Measurements from ENCODE around the gene C3orf20.

The C3orf20 gene

GRCh38 chr3:14810070-14810791, 135.3 kb downstream of the C3orf20 start:
- ATAC-seq: no peak
- TF ChIP-seq ZC3H10 (CRISPR knock-in tag; IDR thresholded peaks at IDR 0.05) (no peak), ZNF8 (CRISPR knock-in tag; IDR thresholded peaks at IDR 0.05) (no peak), OSR1 (CRISPR knock-in tag; IDR thresholded peaks at IDR 0.05) (no peak), ZFP3 (CRISPR knock-in tag; IDR thresholded peaks at IDR 0.05) (no peak), CSDC2 (CRISPR knock-in tag; IDR thresholded peaks at IDR 0.05) (no peak), PATZ1 (CRISPR knock-in tag; IDR thresholded peaks at IDR 0.05; ENCODE audit: borderline replicate concordance) (no peak), ZNF70 (CRISPR knock-in tag; IDR thresholded peaks at IDR 0.05) (no peak), ARNTL (CRISPR knock-in tag; IDR thresholded peaks at IDR 0.05; ENCODE audit: borderline replicate concordance, low read depth) (no peak), GLIS3 (CRISPR knock-in tag; IDR thresholded peaks at IDR 0.05) (no peak), TOX (CRISPR knock-in tag; IDR thresholded peaks at IDR 0.05; ENCODE audit: borderline replicate concordance) (no peak), PPARA (CRISPR knock-in tag; IDR thresholded peaks at IDR 0.05; ENCODE audit: borderline replicate concordance) (no peak), SNAI2 (CRISPR knock-in tag; IDR thresholded peaks at IDR 0.05) (no peak), ZNF565 (CRISPR knock-in tag; conservative IDR thresholded peaks at IDR 0.05; ENCODE audit: low read depth) (no peak), BACH2 (CRISPR knock-in tag; IDR thresholded peaks at IDR 0.05; ENCODE audit: borderline replicate concordance) (no peak), ISL1 (CRISPR knock-in tag; IDR thresholded peaks at IDR 0.05) (no peak)

- no peak for ATAC-seq
- no peak for TF ChIP-seq OSR1 (CRISPR knock-in tag; IDR thresholded peaks at IDR 0.05)
Measured at GRCh38 chr3:14810801-14811661, 136.1 kb downstream of the C3orf20 start.

GRCh38 chr3:14811684-14812083, 136.7 kb downstream of the C3orf20 start:
- no peak for ATAC-seq
- TF ChIP-seq BACH2 (CRISPR knock-in tag; IDR thresholded peaks at IDR 0.05; ENCODE audit: borderline replicate concordance): no peak
- no peak for TF ChIP-seq ZNF70 (CRISPR knock-in tag; IDR thresholded peaks at IDR 0.05)
- TF ChIP-seq RARB (CRISPR knock-in tag; IDR thresholded peaks at IDR 0.05): no peak
- TF ChIP-seq ZFP30 (CRISPR knock-in tag; IDR thresholded peaks at IDR 0.05): no peak
- TF ChIP-seq ZNF8 (CRISPR knock-in tag; IDR thresholded peaks at IDR 0.05): no peak
- TF ChIP-seq PPARA (CRISPR knock-in tag; IDR thresholded peaks at IDR 0.05; ENCODE audit: borderline replicate concordance): no peak
- TF ChIP-seq ZC3H10 (CRISPR knock-in tag; IDR thresholded peaks at IDR 0.05): no peak
- TF ChIP-seq CREB5 (CRISPR knock-in tag; IDR thresholded peaks at IDR 0.05; ENCODE audit: low read depth): no peak
- TF ChIP-seq POU6F1 (CRISPR knock-in tag; IDR thresholded peaks at IDR 0.05; ENCODE audit: borderline replicate concordance, low read depth): no peak

GRCh38 chr3:14812196-14812790, 137.4 kb downstream of the C3orf20 start:
- no peak for ATAC-seq
- TF ChIP-seq PATZ1 (CRISPR knock-in tag; IDR thresholded peaks at IDR 0.05; ENCODE audit: borderline replicate concordance) (no peak), ZNF70 (CRISPR knock-in tag; IDR thresholded peaks at IDR 0.05) (no peak), ZFP30 (CRISPR knock-in tag; IDR thresholded peaks at IDR 0.05) (no peak), ZNF565 (CRISPR knock-in tag; conservative IDR thresholded peaks at IDR 0.05; ENCODE audit: low read depth) (no peak), TOX (CRISPR knock-in tag; IDR thresholded peaks at IDR 0.05; ENCODE audit: borderline replicate concordance) (no peak), OSR1 (CRISPR knock-in tag; IDR thresholded peaks at IDR 0.05) (no peak), ARNTL (CRISPR knock-in tag; IDR thresholded peaks at IDR 0.05; ENCODE audit: borderline replicate concordance, low read depth) (no peak), RARB (CRISPR knock-in tag; IDR thresholded peaks at IDR 0.05) (no peak), ISL1 (CRISPR knock-in tag; IDR thresholded peaks at IDR 0.05) (no peak), CREB5 (CRISPR knock-in tag; IDR thresholded peaks at IDR 0.05; ENCODE audit: low read depth) (no peak), TSHZ2 (CRISPR knock-in tag; IDR thresholded peaks at IDR 0.05) (no peak)
